ENCODE results near the gene CCDC85B.

- TF ChIP-seq ZNF274 (IDR thresholded peaks at IDR 0.05; ENCODE audit: low read depth, low read length): no peak
- TF ChIP-seq YY1 (IDR thresholded peaks at IDR 0.05; ENCODE audit: insufficient read depth, insufficient read length): no peak
- no peak for TF ChIP-seq SUZ12 (IDR thresholded peaks at IDR 0.05; ENCODE audit: extremely low read depth, insufficient read depth, insufficient read length)
Measured at GRCh38 chr11:65916391-65916790, 25.9 kb downstream of the CCDC85B start.
